H1 (cell line): Measurements from ENCODE around the gene PCID2. TPM values are rescaled to one million over a fixed set of nuclear protein-coding genes. Genes with fewer than 3 reads are reported as not detected.

Experiments
- CTCF ChIA-PET: fragments of 300-600 bp; sonication (Branson Sonifier 250); formaldehyde crosslinking; loops from one replicate; lab custom pipeline; 2021; ENCODE audit not compliant: partially characterized antibody; lab: Charles Lee
- POLR2A ChIA-PET: fragments of 300-600 bp; sonication (Branson Sonifier 250); formaldehyde crosslinking; loops from one replicate; lab custom pipeline; 2021; ENCODE audit warnings: inconsistent platforms; ENCODE audit not compliant: partially characterized antibody; lab: Charles Lee
- DNase-seq, 2 experiments: peaks; one replicate each; pipeline versions ENCODE4 v3.0.0 to v3.0.0-alpha.2; 2010 to 2022; ENCODE audit warnings: low spot score in 2 of 2, low read depth in 1 of 2, mixed read lengths in 1 of 2
- FAIRE-seq: peaks from 2 replicates; lab custom pipeline; 2011; peaks lifted over from hg19 to GRCh38; lab: Jason Lieb, UNC
- H2AFZ ChIP-seq: 2 replicates; pipeline ENCODE4 v1.8.1; 2012; ENCODE audit warnings: low read length, inconsistent platforms
- H2AK5ac ChIP-seq: 2 replicates; pipeline ENCODE4 v1.6.1; 2013; ENCODE audit warnings: low read depth, low read length
- H2BK120ac ChIP-seq: replicated peaks from 2 replicates; pipeline ENCODE3; 2013; ENCODE audit warnings: low read depth, low read length, inconsistent platforms
- H2BK12ac ChIP-seq: 2 replicates; pipeline ENCODE4 v1.6.1; 2013; ENCODE audit warnings: low read depth, low read length
- H2BK15ac ChIP-seq: 2 replicates; pipeline ENCODE4 v1.6.1; 2013; ENCODE audit warnings: low read length
- H2BK20ac ChIP-seq: 2 replicates; pipeline ENCODE4 v1.6.1; 2013; ENCODE audit warnings: low read length
- H2BK5ac ChIP-seq: 2 replicates; pipeline ENCODE4 v1.6.1; 2013; ENCODE audit warnings: low read depth, low read length
- H3K14ac ChIP-seq: 2 replicates; pipeline ENCODE4 v1.6.1; 2013; ENCODE audit warnings: inconsistent platforms; ENCODE audit not compliant: insufficient read length
- H3K18ac ChIP-seq: 2 replicates; pipeline ENCODE4 v1.6.1; 2013; ENCODE audit warnings: low read length; ENCODE audit errors: extremely low read depth
- H3K23ac ChIP-seq: 2 replicates; pipeline ENCODE4 v1.6.1; 2013; ENCODE audit warnings: inconsistent platforms; ENCODE audit not compliant: insufficient read length
- H3K23me2 ChIP-seq: 2 replicates; pipeline ENCODE4 v1.6.1; 2013; ENCODE audit warnings: low read depth, low read length
- H3K27ac ChIP-seq: 2 replicates; pipeline ENCODE4 v1.6.1; 2011; ENCODE audit warnings: low read depth, low read length, inconsistent platforms
- H3K27me3 ChIP-seq, 4 experiments: replicated peaks in 1 of 4; 1 replicate in 1 of 4; 2 replicates in 3 of 4; pipeline versions ENCODE4 v1.6.1 to v1.8.1; 2011 to 2013; ENCODE audit warnings: low read length in 3 of 4, mild to moderate bottlenecking in 3 of 4, inconsistent platforms in 2 of 4, mixed read lengths in 2 of 4, moderate library complexity in 1 of 4; ENCODE audit not compliant: control insufficient read depth in 3 of 4, insufficient read depth in 3 of 4; ENCODE audit errors: extremely low read depth in 1 of 4
- H3K36me3 ChIP-seq, 4 experiments: 2 replicates each; pipeline versions ENCODE4 v1.6.1 to v1.8.1; 2011 to 2013; ENCODE audit warnings: mild to moderate bottlenecking in 4 of 4, low read length in 3 of 4, moderate library complexity in 2 of 4, control low read depth in 1 of 4, inconsistent platforms in 1 of 4; ENCODE audit not compliant: insufficient read depth in 4 of 4, control insufficient read depth in 2 of 4
- H3K4ac ChIP-seq: replicated peaks from 2 replicates; pipeline ENCODE3; 2013; ENCODE audit warnings: low read length, low read depth, mixed read lengths, inconsistent platforms; ENCODE audit not compliant: insufficient read length
- H3K4me1 ChIP-seq, 4 experiments: replicated peaks in 1 of 4; 1 replicate in 1 of 4; 2 replicates in 3 of 4; pipeline versions ENCODE4 v1.6.1 to v1.8.1; 2011 to 2013; ENCODE audit warnings: low read length in 3 of 4, inconsistent platforms in 2 of 4, mixed read lengths in 1 of 4; ENCODE audit not compliant: insufficient read depth in 4 of 4, control insufficient read depth in 3 of 4
- H3K4me2 ChIP-seq, 2 experiments: 2 replicates each; pipeline versions ENCODE4 v1.6.1 to v1.8.1; 2011 to 2013; ENCODE audit warnings: low read depth in 2 of 2, low read length in 2 of 2, control low read depth in 1 of 2, inconsistent platforms in 1 of 2, mild to moderate bottlenecking in 1 of 2; ENCODE audit not compliant: insufficient read depth in 1 of 2
- H3K4me3 ChIP-seq, 4 experiments: fragments of 200-600, 300-600 bp in 1 of 4; sonication (generic), shearing (Covaris generic), sonication (Bioruptor Twin) in 1 of 4; 2 replicates each; pipeline versions ENCODE4 v1.5.1 to v1.8.1; 2011 to 2016; ENCODE audit warnings: low read length in 4 of 4, low read depth in 3 of 4, control low read depth in 2 of 4, inconsistent platforms in 2 of 4, mild to moderate bottlenecking in 2 of 4, mixed read lengths in 1 of 4, moderate library complexity in 1 of 4; ENCODE audit not compliant: insufficient read depth in 2 of 4; ENCODE audit errors: extremely low read depth in 1 of 4
- H3K56ac ChIP-seq: replicated peaks from 2 replicates; pipeline ENCODE3; 2013; ENCODE audit warnings: low read depth, mild to moderate bottlenecking, mixed read lengths, low read length, inconsistent platforms; ENCODE audit not compliant: insufficient read length
- H3K79me1 ChIP-seq: 2 replicates; pipeline ENCODE4 v1.6.1; 2013; ENCODE audit warnings: low read depth, low read length, control low read depth
- H3K79me2 ChIP-seq, 2 experiments: 2 replicates each; pipeline versions ENCODE4 v1.6.1 to v1.8.1; 2012 to 2013; ENCODE audit warnings: low read length in 2 of 2, mild to moderate bottlenecking in 2 of 2, inconsistent platforms in 1 of 2; ENCODE audit not compliant: insufficient read depth in 2 of 2, control insufficient read depth in 1 of 2
- H3K9ac ChIP-seq, 4 experiments: replicated peaks in 1 of 4; 1 replicate in 1 of 4; 2 replicates in 3 of 4; pipeline versions ENCODE4 v1.6.1 to v1.8.1; 2011 to 2013; ENCODE audit warnings: low read depth in 3 of 4, low read length in 3 of 4, control low read depth in 2 of 4, mild to moderate bottlenecking in 2 of 4, moderate library complexity in 2 of 4, inconsistent platforms in 1 of 4; ENCODE audit errors: extremely low read depth in 1 of 4
- H3K9me3 ChIP-seq, 2 experiments: 2 replicates each; pipeline versions ENCODE4 v1.6.1 to v1.8.1; 2012 to 2013; ENCODE audit warnings: mild to moderate bottlenecking in 2 of 2, moderate library complexity in 2 of 2, control low read depth in 1 of 2, inconsistent platforms in 1 of 2, low read depth in 1 of 2, low read length in 1 of 2, mixed read lengths in 1 of 2; ENCODE audit not compliant: insufficient read depth in 2 of 2
- H4K20me1 ChIP-seq, 2 experiments: replicated peaks in 1 of 2; 2 replicates each; pipeline versions ENCODE3 to v1.8.1; 2011 to 2013; ENCODE audit warnings: inconsistent platforms in 2 of 2, low read length in 2 of 2, mild to moderate bottlenecking in 1 of 2; ENCODE audit not compliant: insufficient read depth in 2 of 2, control insufficient read depth in 1 of 2
- H4K5ac ChIP-seq: 2 replicates; pipeline ENCODE4 v1.6.1; 2013; ENCODE audit warnings: low read length, low read depth, mixed read lengths, inconsistent platforms; ENCODE audit not compliant: insufficient read length
- H4K8ac ChIP-seq: 2 replicates; pipeline ENCODE4 v1.8.0; 2013; ENCODE audit warnings: mild to moderate bottlenecking, moderate library complexity, low read length, inconsistent platforms; ENCODE audit not compliant: insufficient read depth; ENCODE audit errors: extremely low read depth
- H4K91ac ChIP-seq: replicated peaks from 2 replicates; pipeline ENCODE3; 2013; ENCODE audit warnings: low read length, mixed read lengths, inconsistent platforms; ENCODE audit not compliant: insufficient read length
- ASH2L ChIP-seq: fragments of 200-600, 300-600 bp; sonication (generic); IDR thresholded peaks from one replicate; pipeline ENCODE4 v1.7.1; 2017; ENCODE audit warnings: low read length
- CEBPB ChIP-seq: IDR thresholded peaks from 2 replicates; pipeline ENCODE4 v1.6.1; 2012; ENCODE audit warnings: low read depth, low read length
- CHD1 ChIP-seq: IDR thresholded peaks from 2 replicates; pipeline ENCODE4 v1.6.1; 2012; ENCODE audit warnings: low read depth, low read length, improper control_type of control experiment
- HDAC6 ChIP-seq: IDR thresholded peaks from one replicate; pipeline ENCODE4 v1.7.1; 2012; ENCODE audit warnings: low read depth, mild to moderate bottlenecking, inconsistent platforms, low read length, moderate library complexity
- KDM1A ChIP-seq: fragments of 200-600, 300-600 bp; sonication (generic); IDR thresholded peaks from 2 replicates; pipeline ENCODE4 v1.7.1; 2016; ENCODE audit warnings: mild to moderate bottlenecking, low read length, borderline replicate concordance
- KDM4A ChIP-seq: IDR thresholded peaks from one replicate; pipeline ENCODE4 v1.7.1; 2012; ENCODE audit warnings: low read depth, mild to moderate bottlenecking, moderate library complexity, low read length, inconsistent platforms; ENCODE audit not compliant: severe bottlenecking
- SIN3A ChIP-seq, 2 experiments: IDR thresholded peaks in 1 of 2; conservative IDR thresholded peaks in 1 of 2; 2 replicates each; pipeline ENCODE4 v1.6.1; 2011 to 2012; ENCODE audit warnings: low read length in 2 of 2, improper control_type of control experiment in 1 of 2, low read depth in 1 of 2, mild to moderate bottlenecking in 1 of 2
- TAF7 ChIP-seq: optimal IDR thresholded peaks from 2 replicates; pipeline ENCODE3; 2011; ENCODE audit warnings: low read depth, mild to moderate bottlenecking, inconsistent platforms, low read length, moderate library complexity, borderline replicate concordance
- TEAD4 ChIP-seq: IDR thresholded peaks from 2 replicates; pipeline ENCODE4 v1.6.1; 2012; ENCODE audit warnings: low read depth, low read length, inconsistent platforms, mixed read lengths
- ZNF274 ChIP-seq: IDR thresholded peaks from 2 replicates; pipeline ENCODE4 v1.7.0; 2012; ENCODE audit warnings: low read length, borderline replicate concordance; ENCODE audit errors: extremely low read depth
- WGBS, 2 experiments: shearing (Covaris generic) in 1 of 2; methylation state at CpG; one replicate each; pipeline versions ENCODE4 v1.1.6 to v1.1.7; 2013 to 2015; ENCODE audit warnings: low lambda C conversion rate in 2 of 2, mixed read lengths in 2 of 2, inconsistent platforms in 1 of 2, low coverage in 1 of 2, missing lambda C conversion rate in 1 of 2; ENCODE audit not compliant: insufficient replicate concordance in 2 of 2, insufficient coverage in 1 of 2, insufficient read length in 1 of 2; ENCODE audit errors: extremely low coverage in 1 of 2, missing lambda C conversion rate in 1 of 2; 5-methylcytosine and 5-hydroxymethylcytosine counted together
- polyA plus RNA-seq, 7 experiments: library from polyadenylated mRNA; depleted of rRNA in 3 of 7; stranded (reverse) in 5 of 7; unstranded in 2 of 7; fragments of >200 nt in 5 of 7; fragments of 200-250 nt in 2 of 7; gene quantifications; 1 replicate in 5 of 7; 2 replicates in 1 of 7; 4 replicates in 1 of 7; pipeline versions ENCODE4 v1.2.1 to v1.2.3, GENCODE V29; 2011 to 2013; ENCODE audit warnings: missing spikeins in 2 of 7, mixed read lengths in 2 of 7
- total RNA-seq: library from RNA; stranded (reverse); fragmentation: NEBNext Ultra II Directional; extraction: Animal tissue kit (Norgen Biotek cat#: 25700); gene quantifications from 2 replicates; pipeline ENCODE4 v1.2.1, GENCODE V29; 2021

Gene PCID2
- total and polyA plus RNA-seq, 2 of the 8 experiments (the other 6 are each of a cell fraction or from before 2014, with no cell fraction given) = 72.4 to 72.8 TPM

GRCh38 chr13:113219256-113219940 is 10.9 kb upstream of the PCID2 start:
- H2BK120ac ChIP-seq = no peak overlapping the region
- no peak overlapping the region for H3K56ac ChIP-seq
- H2BK20ac ChIP-seq = no peak overlapping the region
- 95% methylated on average over 14 of the region's 14 CpGs; no CpG with 5 or more reads in 1 of the 2 experiments for WGBS, 2 experiments
- H3K79me1 ChIP-seq = peaks cover 26% of the 10 kb centered on the region
- ChIA-PET POLR2A (interaction anchor here (2.7 to 3.6 kb wide), 2 partner anchors 9 to 10 kb away, joined by 10 to 26 read pairs; partner anchors contain the start of genes CUL4A and PCID2), CTCF (interaction anchor here (1.0 to 1.4 kb wide), 4 partner anchors 10 to 133 kb away, joined by 3 to 4 read pairs (median 3); partner anchors contain the start of gene CUL4A)
- H3K27me3 ChIP-seq = no peaks in the 10 kb centered on the region
- no peak overlapping the region for H3K18ac ChIP-seq
- H3K79me2 ChIP-seq = peaks cover 29 to 97% of the 10 kb centered on the region in 2 experiments
- peaks cover 0 to 17% (median 11%) of the 10 kb centered on the region in 4 experiments; a peak in 6 of 7 replicates for H3K4me1 ChIP-seq
- H3K4me2 ChIP-seq = no peak overlapping the region
- H2AFZ ChIP-seq = no peak overlapping the region
- peaks cover 6 to 50% (median 21%) of the 10 kb centered on the region in 4 experiments; a peak in 6 of 8 replicates for H3K36me3 ChIP-seq
- H3K23me2 ChIP-seq = no peaks in the 10 kb centered on the region
- peak overlapping the region in 2 of 4 experiments; percentile 9 to 37; a peak in 2 of 7 replicates for H3K9ac ChIP-seq
- no peak overlapping the region; the same call in 1 of the 2 replicates for H2BK5ac ChIP-seq
- H4K20me1 ChIP-seq = peaks cover 12 to 28% of the 10 kb centered on the region in 2 experiments
- H3K9me3 ChIP-seq = no peaks in the 10 kb centered on the region
- H3K14ac ChIP-seq = no peak overlapping the region
- H3K23ac ChIP-seq = no peak overlapping the region
- no peak overlapping the region for H2AK5ac ChIP-seq
- H3K27ac ChIP-seq = no peak overlapping the region
- no peak for TF ChIP-seq KDM1A
- TF ChIP-seq CHD1 = no peak
- TF ChIP-seq TEAD4 = no peak
- TF ChIP-seq ASH2L = no peak
- TF ChIP-seq TAF7 = no peak
- no peak for TF ChIP-seq HDAC6
- no peak for TF ChIP-seq KDM4A
- TF ChIP-seq SIN3A (conservative IDR thresholded peaks at IDR 0.05 in 1 of 2, IDR thresholded peaks at IDR 0.05 in 1 of 2; ENCODE audit: low read depth in 1 of 2, low read length in 2 of 2) = no peak
- no peak for TF ChIP-seq ZNF274
- TF ChIP-seq CEBPB = no peak
- H3K4me3 ChIP-seq = no peak overlapping the region
- H2BK15ac ChIP-seq = no peak overlapping the region
- no peak overlapping the region for H2BK12ac ChIP-seq
- no peak for FAIRE-seq
- no peak overlapping the region for H4K5ac ChIP-seq
- DNase-seq = no peak
- H4K8ac ChIP-seq = no peak overlapping the region
- H3K4ac ChIP-seq = no peak overlapping the region
- H4K91ac ChIP-seq = no peak overlapping the region
